Right lung (tissue), 10 donors: ENCODE results near the gene BLOC1S5. TPM values are rescaled to one million over a fixed set of nuclear protein-coding genes. Genes with fewer than 3 reads are reported as not detected.

Source experiments
- DNase-seq, 2 donors: peaks; one replicate each; pipeline ENCODE4 v3.0.0-alpha.2; 2013
- long read RNA-seq, 8 donors: transcript quantifications; one replicate each; lab custom pipeline, GENCODE V29; 2026
- polyA plus RNA-seq, 5 donors: library from polyadenylated mRNA; unstranded; fragments of 120-200 nt; gene quantifications; one replicate each; pipeline versions ENCODE4 v1.2.1 to v1.2.3, GENCODE V29; 2013; ENCODE audit warnings: inconsistent platforms in 1 of 5, low replicate concordance in 1 of 5; ENCODE audit not compliant: insufficient read length in 5 of 5, insufficient read depth in 1 of 5

The BLOC1S5 gene
- 10 to 100 TPM; 14.4 to 24.0 (median 21.2) TPM for polyA plus RNA-seq
- long read RNA-seq, donor 1, transcript BLOC1S5-202 (5 exons, 2,684 nt): major isoform, 14 of 14 reads
- long read RNA-seq, donor 1, partial matches to known transcripts: 0 of 14 reads
- long read RNA-seq, donor 1, other reads (novel, unspliced or antisense): 0 of 14 reads
- long read RNA-seq, donor 2, transcript BLOC1S5-202 (5 exons, 2,684 nt): major isoform, 7 of 8 reads
- long read RNA-seq, donor 2, partial matches to known transcripts: 0 of 8 reads
- long read RNA-seq, donor 2, other reads (novel, unspliced or antisense): 0 of 8 reads
- long read RNA-seq, donor 3, transcript BLOC1S5-202 (5 exons, 2,684 nt): major isoform, 7 of 7 reads
- long read RNA-seq, donor 3, partial matches to known transcripts: 0 of 7 reads
- long read RNA-seq, donor 3, other reads (novel, unspliced or antisense): 0 of 7 reads
- long read RNA-seq, donor 4, transcript BLOC1S5-202 (5 exons, 2,684 nt): major isoform, 13 of 34 reads
- long read RNA-seq, donor 4, partial matches to known transcripts: 20 of 34 reads
- long read RNA-seq, donor 4, other reads (novel, unspliced or antisense): 0 of 34 reads
- long read RNA-seq, donor 5, transcript BLOC1S5-202 (5 exons, 2,684 nt): major isoform, 10 of 10 reads
- long read RNA-seq, donor 5, partial matches to known transcripts: 0 of 10 reads
- long read RNA-seq, donor 5, other reads (novel, unspliced or antisense): 0 of 10 reads
- long read RNA-seq, donor 6, transcript BLOC1S5-202 (5 exons, 2,684 nt): major isoform, 8 of 8 reads
- long read RNA-seq, donor 6, partial matches to known transcripts: 0 of 8 reads
- long read RNA-seq, donor 6, other reads (novel, unspliced or antisense): 0 of 8 reads
- long read RNA-seq, donor 7, transcript BLOC1S5-202 (5 exons, 2,684 nt): major isoform, 13 of 16 reads
- long read RNA-seq, donor 7, partial matches to known transcripts: 0 of 16 reads
- long read RNA-seq, donor 7, other reads (novel, unspliced or antisense): 0 of 16 reads
- long read RNA-seq, donor 8, partial matches to known transcripts: 0 of 1 reads
- long read RNA-seq, donor 8, other reads (novel, unspliced or antisense): 0 of 1 reads

- peak; percentile 95 to 96 for DNase-seq
Measured at GRCh38 chr6:8063761-8064637, at the start of gene BLOC1S5. Gene BLOC1S5, minus strand, starts transcription at chr6:8064389. Its CDS starts 13 bp downstream, at chr6:8064376.

GRCh38 chr6:8113131-8113654 is 49.0 kb upstream of the BLOC1S5 start:
- DNase-seq: no peak

GRCh38 chr6:8110725-8111124 is 46.5 kb upstream of the BLOC1S5 start:
- DNase-seq: no peak

GRCh38 chr6:8110117-8110721 is 46.0 kb upstream of the BLOC1S5 start:
- no peak for DNase-seq

GRCh38 chr6:8108759-8109539 is 44.8 kb upstream of the BLOC1S5 start:
- no peak for DNase-seq

GRCh38 chr6:8108031-8108660 is 44.0 kb upstream of the BLOC1S5 start:
- no peak for DNase-seq

GRCh38 chr6:8105791-8106190 is 41.6 kb upstream of the BLOC1S5 start:
- DNase-seq: no peak

GRCh38 chr6:8103726-8104125 is 39.5 kb upstream of the BLOC1S5 start:
- no peak for DNase-seq

- DNase-seq: peak; percentile 87 to 89
Measured at GRCh38 chr6:8102122-8102958, 38.2 kb upstream of the BLOC1S5 start, which contains the start of gene EEF1E1. Gene EEF1E1, minus strand, starts transcription at chr6:8102548. Its CDS starts 27 bp downstream, at chr6:8102521.

- DNase-seq: no peak
Measured at GRCh38 chr6:8100159-8100854, 36.1 kb upstream of the BLOC1S5 start.

- no peak for DNase-seq
Measured at GRCh38 chr6:8090650-8091049, 26.5 kb upstream of the BLOC1S5 start.

GRCh38 chr6:8088886-8089285 is 24.7 kb upstream of the BLOC1S5 start:
- no peak for DNase-seq

GRCh38 chr6:8087870-8088754 is 23.9 kb upstream of the BLOC1S5 start:
- no peak for DNase-seq

GRCh38 chr6:8086755-8087306 is 22.6 kb upstream of the BLOC1S5 start:
- DNase-seq: no peak

- DNase-seq: no peak
Measured at GRCh38 chr6:8085053-8085511, 20.9 kb upstream of the BLOC1S5 start.

GRCh38 chr6:8084586-8084985 is 20.4 kb upstream of the BLOC1S5 start:
- no peak for DNase-seq
